B cell (primary cell): ENCODE measurements around the gene RGS10.

ENCODE experiments used
- EZH2 ChIP-seq: IDR thresholded peaks from 2 replicates; pipeline ENCODE4 v1.6.1; 2012; ENCODE audit warnings: borderline replicate concordance, low read depth, mild to moderate bottlenecking, moderate library complexity, low read length; ENCODE audit not compliant: insufficient read depth, poor library complexity, severe bottlenecking
- TF ChIP-seq, protein P1 (sequence below): fragments of 200-600 bp; IDR thresholded peaks from one replicate; pipeline ENCODE4 v1.8.0; 2022; ENCODE audit warnings: antibody characterized with exemption, mild to moderate bottlenecking

DNA sequence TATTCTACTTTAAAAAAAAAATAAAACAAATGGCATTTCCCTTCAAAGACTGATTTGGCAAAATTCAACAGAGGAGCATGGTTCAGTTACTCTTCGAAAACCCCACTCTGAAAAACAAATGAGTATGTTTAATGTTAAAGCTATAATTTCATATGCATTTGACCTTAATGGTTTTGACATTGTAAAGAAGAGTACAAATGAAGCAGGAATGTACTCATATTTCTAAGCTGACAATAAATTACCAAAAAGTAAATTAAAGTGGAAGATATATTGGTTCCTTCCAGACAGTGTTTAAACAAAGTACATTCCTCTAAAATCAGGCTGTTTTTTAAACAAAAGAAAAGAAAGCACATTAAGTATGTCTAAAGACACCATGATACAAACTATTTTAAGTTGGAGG is 16.4 kb downstream of the RGS10 start:
- TF ChIP-seq, protein P1, sequence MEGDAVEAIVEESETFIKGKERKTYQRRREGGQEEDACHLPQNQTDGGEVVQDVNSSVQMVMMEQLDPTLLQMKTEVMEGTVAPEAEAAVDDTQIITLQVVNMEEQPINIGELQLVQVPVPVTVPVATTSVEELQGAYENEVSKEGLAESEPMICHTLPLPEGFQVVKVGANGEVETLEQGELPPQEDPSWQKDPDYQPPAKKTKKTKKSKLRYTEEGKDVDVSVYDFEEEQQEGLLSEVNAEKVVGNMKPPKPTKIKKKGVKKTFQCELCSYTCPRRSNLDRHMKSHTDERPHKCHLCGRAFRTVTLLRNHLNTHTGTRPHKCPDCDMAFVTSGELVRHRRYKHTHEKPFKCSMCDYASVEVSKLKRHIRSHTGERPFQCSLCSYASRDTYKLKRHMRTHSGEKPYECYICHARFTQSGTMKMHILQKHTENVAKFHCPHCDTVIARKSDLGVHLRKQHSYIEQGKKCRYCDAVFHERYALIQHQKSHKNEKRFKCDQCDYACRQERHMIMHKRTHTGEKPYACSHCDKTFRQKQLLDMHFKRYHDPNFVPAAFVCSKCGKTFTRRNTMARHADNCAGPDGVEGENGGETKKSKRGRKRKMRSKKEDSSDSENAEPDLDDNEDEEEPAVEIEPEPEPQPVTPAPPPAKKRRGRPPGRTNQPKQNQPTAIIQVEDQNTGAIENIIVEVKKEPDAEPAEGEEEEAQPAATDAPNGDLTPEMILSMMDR, result no peak
- no peak for TF ChIP-seq EZH2
